HG02938 (cell line): ENCODE results near the gene MAN1A2.
"Not testable (repeated sequence)": the region's sequence is repeated elsewhere in the genome, so short reads cannot be mapped to it uniquely, and the experiment has no call there.

Experiments
- ATAC-seq: cut with Tn5 transposase; IDR thresholded peaks from one replicate; pipeline ENCODE4 v1.9.1; 2021; ENCODE audit warnings: mild to moderate bottlenecking, moderate library complexity; ENCODE audit not compliant: unreplicated experiment

The MAN1A2 gene

DNA sequence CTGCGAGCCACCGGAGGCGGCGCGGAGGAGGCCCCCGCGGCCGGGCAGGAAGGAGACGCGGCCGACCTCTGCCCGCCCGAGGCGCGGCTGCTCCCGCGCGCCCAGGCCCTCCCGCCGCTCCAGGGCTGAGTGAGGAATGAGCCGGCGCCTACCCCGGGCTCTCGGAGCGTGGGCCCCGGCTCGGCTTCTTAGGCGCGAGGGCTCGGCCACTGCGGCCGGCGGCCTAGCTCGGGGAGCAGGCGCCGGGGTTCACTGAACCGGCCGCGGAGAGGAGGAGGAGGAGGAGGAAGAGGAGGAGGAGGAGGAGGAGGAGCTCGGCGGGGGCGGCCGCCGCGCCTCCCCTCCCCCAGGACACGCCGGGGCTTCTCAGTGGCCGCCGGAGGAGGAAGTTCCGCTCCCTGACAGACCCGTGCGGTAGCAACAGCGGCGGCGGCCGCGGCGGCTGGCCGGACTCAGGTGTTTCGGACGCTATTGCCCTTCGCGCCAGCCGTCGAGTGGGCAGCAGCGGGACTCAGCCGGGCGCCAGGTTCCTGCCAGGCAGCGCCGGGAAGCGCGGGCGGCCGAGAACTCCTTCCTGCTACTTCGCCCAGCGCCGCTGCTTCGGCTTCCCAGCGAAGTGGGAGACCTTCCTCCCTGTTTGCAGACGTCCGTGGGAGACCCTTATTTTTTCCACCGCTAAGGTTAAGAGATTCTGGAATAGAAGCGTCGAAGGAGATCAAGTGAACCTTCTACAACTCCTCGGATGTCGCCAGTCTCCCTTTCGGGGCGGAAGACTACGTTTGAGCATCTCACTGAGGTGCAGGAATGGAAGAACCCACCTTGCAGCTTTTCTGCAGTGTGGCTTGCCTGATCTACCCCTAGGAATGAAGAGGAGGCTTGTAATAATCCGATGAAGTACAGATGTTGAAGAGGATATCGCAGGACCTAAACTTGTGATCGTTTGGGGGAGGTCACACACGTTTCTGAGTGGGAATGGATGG is at the start of gene MAN1A2:
TSS of gene MAN1A2 (plus strand) at position 404 of the 980 bp plus-strand sequence. CDS start 735 bp downstream, outside the sequence.
- peak; percentile 61 for ATAC-seq

DNA sequence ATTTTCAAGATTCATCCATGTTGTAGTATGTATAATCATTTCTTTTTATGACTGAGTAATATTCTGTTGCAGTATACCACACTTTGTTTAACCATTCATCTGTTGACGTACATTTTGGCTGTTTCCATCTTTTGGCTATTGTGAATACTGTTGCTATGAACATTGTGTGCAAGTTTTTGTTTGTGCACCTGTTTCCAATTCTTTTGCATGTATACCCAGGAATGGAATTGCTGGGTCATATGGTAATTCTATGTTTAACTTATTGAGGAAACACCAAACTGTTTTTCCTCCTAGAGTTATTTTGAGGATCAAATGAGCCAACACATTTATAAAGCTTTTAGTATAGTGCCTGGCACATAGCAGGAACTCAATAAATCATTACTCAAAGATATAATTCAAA is 49.2 kb upstream of the MAN1A2 start:
- ATAC-seq: no peak

DNA sequence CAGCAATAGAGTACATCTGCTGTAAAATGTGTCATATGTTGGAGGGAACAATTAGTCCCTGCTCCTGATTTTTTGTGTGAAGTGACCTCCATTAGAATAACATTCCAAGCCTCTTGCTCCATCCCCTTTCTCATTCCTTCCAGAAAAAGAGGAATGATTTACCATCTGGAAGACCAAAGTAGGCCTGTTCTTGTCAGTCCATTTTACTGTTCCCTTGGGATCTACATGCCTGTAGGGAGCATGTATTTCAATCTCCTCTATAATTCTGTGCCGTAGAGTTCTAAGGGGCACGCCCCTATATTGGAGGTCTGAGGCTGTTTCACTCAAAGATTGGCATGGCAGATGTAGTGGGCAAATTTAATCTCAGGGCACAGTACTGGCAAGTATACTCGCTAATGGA is 48.8 kb upstream of the MAN1A2 start:
- no peak for ATAC-seq

DNA sequence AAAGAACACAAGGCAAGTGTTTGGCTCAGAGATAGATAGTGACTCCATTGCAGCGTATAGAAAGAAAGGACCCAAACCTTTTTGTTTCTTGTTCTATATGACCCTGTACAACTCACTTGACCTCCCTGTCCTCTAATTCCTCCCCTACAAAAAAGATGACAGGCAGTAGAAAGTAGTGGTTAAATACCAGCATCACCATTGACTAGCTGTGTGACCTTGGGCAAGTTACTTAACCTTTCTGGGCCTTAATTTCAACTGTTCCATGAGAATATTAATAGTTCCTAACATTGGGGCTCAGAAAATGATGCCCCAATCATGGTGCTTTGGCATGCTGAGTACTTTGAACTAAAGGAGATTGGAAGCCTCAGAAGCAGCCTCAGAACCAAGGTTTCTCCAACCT is 46.7 kb upstream of the MAN1A2 start:
- ATAC-seq: no peak

DNA sequence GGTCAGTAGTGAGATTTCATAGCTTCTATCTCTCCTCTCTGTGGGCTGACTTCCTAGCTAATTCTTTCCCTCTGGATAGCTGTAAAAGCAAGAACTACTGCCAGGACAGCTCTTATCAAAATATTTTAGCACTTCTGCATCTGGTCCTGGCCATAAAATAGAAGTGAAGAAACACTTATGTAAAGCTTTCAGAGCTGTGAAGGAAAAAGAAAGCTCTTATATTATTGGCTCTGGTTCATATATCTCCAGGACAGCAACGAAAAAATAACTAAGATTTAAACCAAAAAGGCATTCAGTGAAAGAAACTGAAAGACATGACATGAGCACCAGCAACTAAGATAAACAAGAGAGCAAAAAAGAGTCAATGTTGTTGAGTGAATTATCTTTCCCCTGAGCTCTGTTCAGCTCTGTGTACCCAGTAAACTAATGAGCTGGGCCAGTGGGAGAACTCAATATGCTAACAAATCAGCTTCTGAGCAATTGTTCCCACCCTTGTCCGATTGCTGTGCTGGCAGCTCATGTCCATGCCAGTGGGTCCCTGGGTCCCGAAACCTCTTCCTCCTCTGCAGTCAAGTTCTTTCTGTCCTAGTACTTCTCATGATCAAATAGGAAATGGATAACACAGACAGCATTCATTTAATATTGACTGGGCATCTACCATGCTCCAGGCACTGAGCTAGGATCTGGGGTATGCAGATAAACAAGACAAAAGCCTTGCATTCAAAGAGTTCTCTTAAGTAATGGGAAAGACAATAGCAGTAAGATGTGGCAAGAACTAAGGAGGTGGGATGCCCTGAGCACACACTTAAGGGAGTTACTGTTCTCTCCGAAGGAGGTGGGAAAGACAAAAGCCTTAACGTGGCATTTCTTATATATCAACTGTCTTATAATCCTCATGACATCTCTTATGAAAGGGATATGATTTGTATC is 45.3 kb upstream of the MAN1A2 start:
- no peak for ATAC-seq

DNA sequence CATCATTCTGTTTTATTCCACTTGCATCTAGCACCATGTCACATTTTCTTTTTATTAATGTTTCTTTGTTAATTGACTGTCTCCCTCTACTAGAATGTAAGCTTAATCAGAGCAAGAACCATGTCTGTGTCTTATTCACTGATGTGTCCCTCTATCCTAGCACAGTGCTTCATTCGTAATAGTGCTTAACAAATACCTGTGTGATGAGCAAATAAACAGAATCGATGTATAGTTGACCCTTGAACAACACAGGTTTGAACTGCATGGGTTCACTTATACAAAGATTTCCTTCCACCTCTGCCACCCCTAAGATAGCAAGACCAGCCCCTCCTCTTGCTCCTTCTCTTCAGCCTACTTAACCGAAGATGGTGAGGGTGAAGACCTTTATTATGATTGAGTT is 42.9 kb upstream of the MAN1A2 start:
- no peak for ATAC-seq

DNA sequence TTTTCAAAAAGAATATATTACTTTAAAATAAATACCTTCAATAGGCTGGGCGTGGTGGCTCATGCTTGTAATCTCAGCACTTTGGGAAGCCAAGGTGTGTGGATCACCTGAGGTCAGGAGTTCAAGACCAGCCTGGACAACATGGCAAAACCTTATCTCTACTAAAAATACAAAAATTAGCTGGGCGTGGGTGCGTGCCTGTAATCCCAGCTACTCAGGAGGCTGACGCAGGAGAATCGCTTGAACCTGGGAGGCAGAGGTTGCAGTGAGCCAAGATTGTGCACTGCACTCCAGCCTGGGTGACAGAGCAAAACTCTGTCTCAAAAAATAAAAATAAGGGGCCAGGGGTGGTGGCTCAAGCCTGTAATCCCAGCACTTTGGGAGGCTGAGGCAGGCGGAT is 41.2 kb upstream of the MAN1A2 start:
- ATAC-seq: not testable (repeated sequence)

DNA sequence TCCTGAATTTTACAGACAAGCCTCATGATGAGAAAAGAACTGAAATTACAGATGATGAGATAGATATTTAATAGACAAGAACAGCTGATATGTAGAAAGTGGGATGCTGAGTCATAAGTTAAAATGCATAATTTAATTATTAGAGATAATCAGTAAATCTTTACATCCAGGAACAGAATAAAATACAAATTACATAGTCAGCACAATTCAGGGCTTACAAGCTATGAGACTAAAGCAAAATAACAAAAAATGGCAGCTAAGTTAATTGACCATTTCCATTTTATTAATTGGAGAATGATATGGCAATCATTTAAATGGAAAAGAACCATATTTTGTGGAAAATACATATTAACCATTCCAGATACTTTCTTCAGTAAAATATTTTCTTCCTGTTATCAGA is 40.2 kb upstream of the MAN1A2 start:
- no peak for ATAC-seq

DNA sequence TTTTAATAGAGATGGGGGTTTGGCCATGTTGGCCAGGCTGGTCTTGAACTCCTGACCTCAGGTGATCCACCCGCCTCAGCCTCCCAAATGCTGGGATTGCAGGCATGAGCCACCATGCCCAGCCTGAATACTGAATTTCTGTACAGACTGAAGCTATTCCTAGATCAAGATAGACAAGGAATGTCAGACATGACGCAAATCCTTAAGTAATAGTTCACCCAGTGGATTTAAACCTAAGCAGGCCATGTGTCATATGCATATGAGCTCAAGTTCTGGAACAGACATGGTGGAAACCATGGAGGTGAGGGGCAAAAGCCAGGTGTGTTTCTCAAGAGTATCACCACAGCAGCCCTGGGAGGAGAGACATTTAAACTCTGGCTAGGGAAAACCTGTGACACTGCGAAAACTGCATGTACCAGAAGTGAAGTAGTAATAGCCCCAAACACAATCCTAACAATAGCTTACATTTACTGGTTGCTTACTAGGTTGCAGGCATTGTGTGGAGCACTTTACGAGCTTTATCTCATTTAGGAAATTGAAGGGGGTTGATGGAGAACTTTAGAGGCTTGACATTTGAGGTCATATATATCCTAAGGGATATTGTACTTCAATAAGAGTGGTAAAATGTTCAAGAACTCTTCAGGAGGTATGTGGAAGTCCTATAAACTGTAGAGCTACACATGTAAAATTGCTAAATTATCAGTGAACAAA is 31.7 kb upstream of the MAN1A2 start:
- ATAC-seq: no peak

DNA sequence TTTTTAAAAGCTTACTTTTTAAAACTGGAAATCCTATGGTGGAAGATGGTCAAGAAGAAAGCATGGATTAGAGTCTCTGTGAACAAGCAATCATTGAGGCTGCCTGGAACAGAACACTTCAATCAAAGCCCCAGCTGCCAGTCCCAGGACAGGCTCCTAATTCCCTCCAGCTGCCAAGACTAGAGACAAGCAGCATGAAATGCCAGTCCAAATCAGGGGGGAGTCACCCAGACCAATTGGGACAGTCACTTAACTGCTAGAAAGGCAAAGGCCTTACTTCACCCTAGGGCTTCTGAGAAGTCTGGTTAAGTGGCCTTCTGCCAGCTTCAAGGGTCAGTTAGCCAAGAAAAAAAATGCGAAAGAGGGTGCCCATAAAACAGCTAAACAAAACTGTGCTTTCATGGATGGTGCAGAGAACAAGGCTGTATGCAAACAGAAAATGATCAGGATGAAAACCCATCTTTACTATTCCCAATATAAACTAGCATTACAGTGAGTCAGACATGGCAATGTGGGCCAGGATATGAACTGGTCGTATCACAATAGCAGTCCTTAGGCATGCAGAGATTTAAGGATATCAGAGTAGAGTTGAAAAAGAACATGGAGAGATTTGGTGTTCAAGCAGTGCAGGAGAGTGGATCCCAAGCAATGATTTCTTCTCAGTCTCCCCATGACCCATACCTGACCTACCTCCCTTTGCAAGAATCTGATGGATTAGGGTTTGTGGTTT is 31.0 kb upstream of the MAN1A2 start:
- ATAC-seq: no peak

DNA sequence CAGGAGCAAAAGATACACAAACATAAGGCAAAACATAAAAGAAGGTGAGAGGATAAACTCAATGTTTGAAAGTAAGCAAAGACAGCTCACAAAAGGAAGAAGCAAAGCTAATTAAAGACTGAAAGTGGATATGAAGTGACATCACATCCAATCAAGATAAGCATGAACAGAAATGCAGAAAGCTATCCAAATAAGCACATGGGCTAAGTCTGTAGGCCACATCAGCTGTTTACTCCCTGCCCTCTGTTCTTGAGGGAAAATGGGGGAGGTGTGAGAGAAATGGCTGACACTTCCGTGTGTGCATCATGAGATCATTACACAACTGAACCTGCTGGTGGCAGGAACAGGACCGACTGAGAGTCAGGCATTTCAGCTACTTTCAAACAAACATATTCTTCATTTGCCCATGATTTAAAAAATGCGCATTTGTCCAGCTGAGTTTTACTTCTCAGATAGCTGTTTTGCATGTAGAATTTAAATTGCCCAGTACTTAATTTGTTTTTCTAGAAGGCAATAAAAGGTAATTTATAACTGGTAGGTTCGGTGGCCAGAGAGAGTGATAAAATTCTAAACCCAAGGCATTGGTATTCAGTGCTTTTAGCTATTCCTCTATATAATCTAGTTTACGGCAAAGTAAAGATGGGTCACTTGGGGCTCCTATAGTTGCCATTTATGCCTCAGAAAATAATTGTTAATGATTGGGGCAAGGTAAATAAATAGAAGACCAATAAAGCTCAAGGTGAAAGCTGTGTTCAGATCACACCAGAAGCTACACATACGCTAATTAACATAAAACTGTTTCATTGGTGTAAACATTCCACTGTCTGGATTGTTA is 27.2 kb upstream of the MAN1A2 start:
- ATAC-seq: no peak

DNA sequence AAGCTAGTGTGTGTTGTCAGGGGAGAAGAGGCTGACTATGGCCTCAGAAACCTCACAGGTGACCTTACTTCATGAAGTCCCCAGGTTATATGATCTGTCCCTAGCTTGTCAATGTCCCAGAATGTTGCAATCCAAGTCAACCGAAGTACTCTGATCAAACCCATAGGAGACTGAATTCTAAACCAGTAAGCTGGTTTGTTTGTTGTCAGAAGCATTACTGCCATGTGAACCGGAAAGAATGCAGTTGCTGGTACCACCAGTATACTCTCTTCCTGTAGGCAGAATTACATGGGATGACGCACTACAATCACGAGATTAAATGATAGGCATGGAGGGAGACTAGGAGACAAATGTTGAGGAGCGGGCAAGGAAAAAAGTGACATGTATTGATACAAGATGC is 26.1 kb upstream of the MAN1A2 start:
- ATAC-seq: no peak

DNA sequence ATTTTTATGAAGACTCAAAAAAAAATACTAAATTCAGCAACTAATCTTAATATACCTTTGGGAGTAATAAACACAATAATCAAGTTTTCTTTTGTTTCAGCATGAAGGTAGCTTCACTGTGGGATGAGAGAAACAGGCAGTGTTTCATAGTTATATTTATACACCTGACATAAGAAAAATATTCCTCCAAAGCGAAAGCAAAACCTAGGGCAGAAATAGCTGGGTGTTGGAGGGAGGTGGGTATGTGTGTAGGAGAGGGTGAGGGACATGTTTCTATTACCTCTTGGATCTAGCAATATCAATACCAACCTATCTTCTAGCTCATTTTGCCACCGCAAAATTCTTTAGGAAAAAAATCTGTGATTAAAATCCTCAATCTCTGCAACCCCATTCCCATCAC is 24.9 kb upstream of the MAN1A2 start:
- ATAC-seq: no peak

DNA sequence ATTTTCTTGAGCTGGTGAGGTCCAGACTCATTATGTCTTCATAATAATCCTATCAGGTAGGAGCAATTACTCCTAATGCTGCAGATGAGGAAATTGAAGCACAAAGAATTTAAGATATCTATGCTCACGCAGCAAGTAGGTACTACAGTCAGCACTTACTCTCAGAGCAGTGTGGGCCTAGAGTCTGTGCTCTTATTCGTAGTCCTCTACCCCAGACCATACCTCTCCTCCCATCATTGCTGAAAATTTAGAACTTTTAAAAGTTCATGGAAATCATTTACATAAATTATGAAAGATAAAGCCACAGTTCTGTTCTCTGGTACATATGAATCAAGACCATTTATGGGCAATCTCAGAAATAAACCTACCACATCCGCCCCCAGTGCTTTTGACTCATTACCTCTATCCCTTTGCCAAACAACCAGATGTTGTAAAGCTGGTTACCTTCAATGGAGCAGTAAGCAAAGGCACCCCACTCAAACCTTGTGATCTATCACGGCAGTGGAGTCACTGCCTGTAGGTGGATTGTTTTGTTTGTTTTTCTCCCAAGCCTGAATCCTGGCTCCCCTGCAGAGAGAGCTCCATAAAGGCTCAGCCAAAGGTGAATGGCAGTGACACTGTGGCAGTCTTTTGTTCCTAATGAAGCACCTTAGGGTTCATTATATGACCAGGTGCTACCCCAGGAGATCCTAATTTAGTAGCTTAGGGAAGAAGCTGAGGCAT is 20.9 kb upstream of the MAN1A2 start:
- no peak for ATAC-seq

DNA sequence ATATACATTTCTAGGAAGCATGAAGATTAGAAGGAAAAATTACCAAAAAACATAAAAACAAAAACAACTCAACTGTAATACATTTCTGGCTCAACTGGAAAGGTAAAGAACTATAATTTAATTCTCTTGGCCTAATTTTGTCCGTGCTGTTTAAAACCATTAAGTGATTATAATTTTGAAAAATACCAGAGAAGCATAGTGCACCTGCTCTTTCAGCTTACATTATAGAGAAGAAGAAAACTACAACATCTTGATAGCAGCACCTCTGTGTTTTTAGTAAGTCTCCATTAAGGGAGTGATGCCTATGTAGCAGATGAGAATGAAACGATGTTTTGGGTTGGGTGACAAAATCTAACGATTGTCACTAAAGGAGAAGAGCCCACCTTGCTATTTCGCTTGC is 19.3 kb upstream of the MAN1A2 start:
- ATAC-seq: no peak

DNA sequence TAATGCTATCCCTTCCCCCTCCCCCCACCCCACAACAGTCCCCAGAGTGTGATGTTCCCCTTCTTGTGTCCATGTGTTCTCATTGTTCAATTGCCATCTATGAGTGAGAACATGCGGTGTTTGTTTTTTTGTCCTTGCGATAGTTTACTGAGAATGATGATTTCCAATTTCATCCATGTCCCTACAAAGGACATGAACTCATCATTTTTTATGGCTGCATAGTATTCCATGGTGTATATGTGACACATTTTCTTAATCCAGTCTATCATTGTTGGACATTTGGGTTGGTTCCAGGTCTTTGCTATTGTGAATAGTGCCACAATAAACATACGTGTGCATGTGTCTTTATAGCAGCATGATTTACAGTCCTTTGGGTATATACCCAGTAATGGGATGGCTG is 14.6 kb upstream of the MAN1A2 start:
- not testable (repeated sequence) for ATAC-seq

DNA sequence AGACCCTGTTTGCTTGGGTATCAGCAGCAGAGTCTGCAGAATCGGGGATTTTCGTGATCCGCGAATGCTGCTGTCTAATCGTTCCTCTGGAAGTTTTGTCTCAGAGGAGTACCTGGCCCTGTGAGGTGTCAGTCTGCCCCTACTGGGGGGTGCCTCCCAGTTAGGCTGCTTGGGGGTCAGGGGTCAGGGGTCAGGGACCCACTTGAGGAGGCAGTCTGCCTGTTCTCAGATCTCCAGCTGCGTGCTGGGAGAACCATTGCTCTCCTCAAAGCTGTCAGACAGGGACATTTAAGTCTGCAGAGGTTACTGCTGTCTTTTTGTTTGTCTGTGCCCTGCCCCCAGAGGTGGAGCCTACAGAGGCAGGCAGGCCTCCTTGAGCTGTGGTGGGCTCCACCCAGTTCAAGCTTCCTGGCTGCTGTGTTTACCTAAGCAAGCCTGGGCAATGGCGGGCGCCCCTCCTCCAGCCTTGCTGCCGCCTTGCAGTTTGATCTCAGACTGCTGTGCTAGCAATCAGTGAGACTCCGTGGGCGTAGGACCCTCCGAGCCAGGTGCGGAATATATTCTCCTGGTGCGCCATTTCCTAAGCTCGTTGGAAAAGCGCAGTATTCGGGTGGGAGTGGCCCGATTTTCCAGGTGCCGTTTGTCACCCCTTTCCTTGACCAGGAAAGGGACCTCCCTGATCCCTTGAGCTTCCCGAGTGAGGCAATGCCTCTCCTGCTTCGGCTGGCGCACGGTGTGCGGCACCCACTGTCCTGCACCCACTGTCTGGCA is 9.2 kb upstream of the MAN1A2 start:
- not testable (repeated sequence) for ATAC-seq

DNA sequence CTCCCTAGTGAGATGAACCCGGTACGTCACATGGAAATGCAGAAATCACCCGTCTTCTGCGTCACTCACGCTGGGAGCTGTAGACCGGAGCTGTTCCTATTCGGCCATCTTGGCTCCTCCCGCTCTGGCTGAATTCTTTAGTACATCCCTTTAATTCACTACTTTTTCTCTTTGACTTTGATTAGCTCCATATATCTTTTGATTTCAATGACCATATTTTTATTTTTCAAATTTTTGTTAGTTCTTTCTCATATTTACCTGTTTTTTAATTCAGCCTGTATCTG is 8.7 kb upstream of the MAN1A2 start:
- not testable (repeated sequence) for ATAC-seq
